Measurements from ENCODE around the gene NKIRAS1.

The NKIRAS1 gene

DNA sequence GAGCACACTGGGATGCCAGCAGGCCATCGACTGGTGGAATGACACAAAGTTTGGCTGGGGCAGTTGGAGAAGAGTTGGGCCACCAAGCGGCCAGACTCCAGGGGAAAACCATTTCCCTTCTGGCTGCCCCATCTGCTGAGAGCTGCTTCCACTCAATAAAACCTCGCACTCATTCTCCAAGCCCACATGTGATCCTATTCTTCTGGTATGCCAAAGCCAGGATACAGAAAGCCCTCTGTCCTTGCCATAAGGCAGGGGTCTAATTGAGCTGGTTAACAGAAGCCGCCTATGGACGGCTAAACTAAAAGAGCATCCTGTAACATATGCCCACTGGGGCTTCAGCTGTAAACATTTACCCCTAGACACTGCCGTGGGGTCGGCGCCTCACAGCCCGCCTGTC lies 55.1 kb downstream of the NKIRAS1 start:
- ChIA-PET CTCF (interaction anchor here (1.1 kb wide), 1 partner anchor 27 kb away, joined by 4 read pairs; no protein-coding TSS in a partner anchor), POLR2A (no interaction called here)

DNA sequence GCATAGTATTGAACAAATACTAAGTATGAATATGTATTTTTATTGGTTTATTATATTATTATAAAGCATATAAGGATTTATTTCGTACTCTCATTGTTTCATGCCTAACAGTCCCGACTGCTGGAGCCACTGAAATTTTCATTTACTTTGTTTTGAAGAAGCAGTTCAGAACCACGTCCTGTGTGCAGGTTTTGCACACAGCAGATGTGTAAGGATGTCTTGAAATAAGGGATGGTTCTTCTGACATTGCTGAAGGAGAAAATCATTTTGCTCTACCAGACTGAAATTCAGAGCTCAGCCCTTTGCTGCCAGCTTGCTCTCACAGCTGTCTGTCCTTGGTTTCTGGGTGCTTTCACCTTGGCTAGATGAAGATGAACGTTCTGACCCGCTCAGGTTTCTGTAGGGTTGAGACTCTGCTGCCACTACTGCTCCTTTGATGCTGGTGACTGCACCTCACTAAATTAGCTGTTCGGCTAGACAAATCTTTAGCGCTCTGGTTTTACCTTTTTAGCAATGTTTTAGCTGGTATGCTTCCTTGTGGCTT lies 56.9 kb downstream of the NKIRAS1 start:
- ChIA-PET CTCF (no interaction called here), POLR2A (no interaction called here)
- Histone ChIP-seq H3K9me3 (ENCODE audit: control insufficient read depth, insufficient read depth, low read depth, low read length) (no peaks in the 10 kb centered on the region), H3K4me1 (ENCODE audit: control insufficient read depth, insufficient read depth, low read length) (peaks cover 7% of the 10 kb centered on the region), H3K4me3 (ENCODE audit: low read depth, low read length) (no peak overlapping the region), H3K36me3 (ENCODE audit: control insufficient read depth in 2 of 2, insufficient read depth in 1 of 2, low read length in 2 of 2) (peaks cover 0 to 8% of the 10 kb centered on the region in 2 experiments; a peak in 1 of 3 replicates), H3K27ac (ENCODE audit: extremely low read depth, low read depth, low read length) (no peak overlapping the region)
- TF ChIP-seq ZNF660 (tag by site-specific recombination; IDR thresholded peaks at IDR 0.05) = no peak
- no peak for TF ChIP-seq ZNF140 (tag by site-specific recombination; IDR thresholded peaks at IDR 0.05)
- no peak for TF ChIP-seq ZNF266 (tag by site-specific recombination; IDR thresholded peaks at IDR 0.05; ENCODE audit: low read depth)
- no peak for TF ChIP-seq RBAK (tag by site-specific recombination; IDR thresholded peaks at IDR 0.05)
- TF ChIP-seq ZNF48 (tag by site-specific recombination; IDR thresholded peaks at IDR 0.05) = no peak
- TF ChIP-seq, protein P1, sequence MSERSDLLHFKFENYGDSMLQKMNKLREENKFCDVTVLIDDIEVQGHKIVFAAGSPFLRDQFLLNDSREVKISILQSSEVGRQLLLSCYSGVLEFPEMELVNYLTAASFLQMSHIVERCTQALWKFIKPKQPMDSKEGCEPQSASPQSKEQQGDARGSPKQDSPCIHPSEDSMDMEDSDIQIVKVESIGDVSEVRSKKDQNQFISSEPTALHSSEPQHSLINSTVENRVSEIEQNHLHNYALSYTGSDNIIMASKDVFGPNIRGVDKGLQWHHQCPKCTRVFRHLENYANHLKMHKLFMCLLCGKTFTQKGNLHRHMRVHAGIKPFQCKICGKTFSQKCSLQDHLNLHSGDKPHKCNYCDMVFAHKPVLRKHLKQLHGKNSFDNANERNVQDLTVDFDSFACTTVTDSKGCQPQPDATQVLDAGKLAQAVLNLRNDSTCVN (tag by site-specific recombination; optimal IDR thresholded peaks at IDR 0.05) = no peak
- no peak for TF ChIP-seq ZNF211 (tag by site-specific recombination; IDR thresholded peaks at IDR 0.05; ENCODE audit: low read depth)
- TF ChIP-seq, protein P2, sequence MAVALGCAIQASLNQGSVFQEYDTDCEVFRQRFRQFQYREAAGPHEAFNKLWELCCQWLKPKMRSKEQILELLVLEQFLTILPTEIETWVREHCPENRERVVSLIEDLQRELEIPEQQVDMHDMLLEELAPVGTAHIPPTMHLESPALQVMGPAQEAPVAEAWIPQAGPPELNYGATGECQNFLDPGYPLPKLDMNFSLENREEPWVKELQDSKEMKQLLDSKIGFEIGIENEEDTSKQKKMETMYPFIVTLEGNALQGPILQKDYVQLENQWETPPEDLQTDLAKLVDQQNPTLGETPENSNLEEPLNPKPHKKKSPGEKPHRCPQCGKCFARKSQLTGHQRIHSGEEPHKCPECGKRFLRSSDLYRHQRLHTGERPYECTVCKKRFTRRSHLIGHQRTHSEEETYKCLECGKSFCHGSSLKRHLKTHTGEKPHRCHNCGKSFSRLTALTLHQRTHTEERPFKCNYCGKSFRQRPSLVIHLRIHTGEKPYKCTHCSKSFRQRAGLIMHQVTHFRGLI (tag by site-specific recombination; IDR thresholded peaks at IDR 0.05) = no peak
- no peak for TF ChIP-seq ZNF335 (tag by site-specific recombination; conservative IDR thresholded peaks at IDR 0.05)

More for the DNA sequence above, 55.1 kb downstream of the NKIRAS1 start:
- TF ChIP-seq GLI4 (tag by site-specific recombination; IDR thresholded peaks at IDR 0.05) (no peak), MEIS1 (CRISPR knock-in tag; IDR thresholded peaks at IDR 0.05; ENCODE audit: borderline replicate concordance) (no peak)
- TF ChIP-seq, protein P3, sequence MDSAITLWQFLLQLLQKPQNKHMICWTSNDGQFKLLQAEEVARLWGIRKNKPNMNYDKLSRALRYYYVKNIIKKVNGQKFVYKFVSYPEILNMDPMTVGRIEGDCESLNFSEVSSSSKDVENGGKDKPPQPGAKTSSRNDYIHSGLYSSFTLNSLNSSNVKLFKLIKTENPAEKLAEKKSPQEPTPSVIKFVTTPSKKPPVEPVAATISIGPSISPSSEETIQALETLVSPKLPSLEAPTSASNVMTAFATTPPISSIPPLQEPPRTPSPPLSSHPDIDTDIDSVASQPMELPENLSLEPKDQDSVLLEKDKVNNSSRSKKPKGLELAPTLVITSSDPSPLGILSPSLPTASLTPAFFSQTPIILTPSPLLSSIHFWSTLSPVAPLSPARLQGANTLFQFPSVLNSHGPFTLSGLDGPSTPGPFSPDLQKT (IDR thresholded peaks at IDR 0.05; ENCODE audit: borderline replicate concordance, low read depth, low read length) = no peak
- no peaks in the 10 kb centered on the region for H3K9me3 ChIP-seq (ENCODE audit: control insufficient read depth, insufficient read depth, low read depth, low read length)
- no peak overlapping the region for H3K27ac ChIP-seq (ENCODE audit: extremely low read depth, low read depth, low read length)
- peaks cover 7% of the 10 kb centered on the region for H3K4me1 ChIP-seq (ENCODE audit: control insufficient read depth, insufficient read depth, low read length)
- no peak overlapping the region for H3K4me3 ChIP-seq (ENCODE audit: low read depth, low read length)
- peaks cover 0 to 10% of the 10 kb centered on the region in 2 experiments; a peak in 1 of 3 replicates for H3K36me3 ChIP-seq (ENCODE audit: control insufficient read depth in 2 of 2, insufficient read depth in 1 of 2, low read length in 2 of 2)

DNA sequence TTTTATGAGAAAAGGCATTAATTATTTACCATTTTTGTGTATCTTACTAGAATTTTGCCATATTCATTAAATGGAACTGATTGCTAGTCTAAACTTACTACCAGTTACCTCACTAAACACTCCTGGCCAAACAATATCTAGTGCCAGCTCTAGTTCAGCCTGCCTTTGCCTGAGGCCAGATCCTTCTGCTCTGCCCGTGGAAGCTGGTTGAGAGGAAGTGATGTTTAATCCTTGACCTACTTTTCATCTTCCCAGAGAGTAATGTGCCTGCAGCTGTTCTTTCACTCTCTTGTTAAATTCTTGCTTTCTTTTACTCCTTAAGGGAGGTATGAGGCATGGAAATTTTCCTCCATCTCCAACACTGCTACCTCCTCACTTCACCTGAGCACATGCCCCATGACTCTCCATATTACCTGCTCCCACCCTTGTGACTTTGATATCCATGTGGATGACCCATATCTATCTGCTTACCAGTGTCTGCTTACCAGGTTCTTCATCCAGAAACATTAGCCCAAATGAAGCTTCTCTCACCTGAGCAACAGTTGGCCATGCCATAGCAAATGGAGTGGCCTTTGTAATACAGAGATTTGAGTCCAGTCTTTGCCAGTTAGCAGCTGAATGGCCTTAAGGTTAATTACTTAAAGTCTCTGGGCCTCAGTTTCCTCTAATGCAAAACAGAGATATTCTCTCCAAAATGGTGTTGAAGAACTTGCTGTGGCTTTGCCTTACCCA lies 57.6 kb downstream of the NKIRAS1 start:
- Histone ChIP-seq H3K9me3 (ENCODE audit: control insufficient read depth, insufficient read depth, low read depth, low read length) (no peaks in the 10 kb centered on the region), H3K27ac (ENCODE audit: extremely low read depth, low read depth, low read length) (no peak overlapping the region), H3K36me3 (ENCODE audit: control insufficient read depth in 2 of 2, insufficient read depth in 1 of 2, low read length in 2 of 2) (peaks cover 0 to 5% of the 10 kb centered on the region in 2 experiments; a peak in 1 of 3 replicates), H3K4me3 (ENCODE audit: low read depth, low read length) (no peak overlapping the region), H3K4me1 (ENCODE audit: control insufficient read depth, insufficient read depth, low read length) (peaks cover 7% of the 10 kb centered on the region)
- ChIA-PET CTCF (interaction anchor here (0.6 to 1.1 kb wide), 2 partner anchors 25 to 27 kb away, joined by 3 to 4 read pairs; no protein-coding TSS in a partner anchor), POLR2A (no interaction called here)
- TF ChIP-seq ZNF302 (tag by site-specific recombination; IDR thresholded peaks at IDR 0.05; ENCODE audit: low read depth) (no peak), GLI2 (tag by site-specific recombination; IDR thresholded peaks at IDR 0.05; ENCODE audit: borderline replicate concordance, low read depth) (no peak), ZNF155 (tag by site-specific recombination; IDR thresholded peaks at IDR 0.05) (no peak), ZNF623 (tag by site-specific recombination; IDR thresholded peaks at IDR 0.05) (no peak), SCRT1 (tag by site-specific recombination; IDR thresholded peaks at IDR 0.05; ENCODE audit: borderline replicate concordance) (peak; percentile 79), ZNF114 (tag by site-specific recombination; IDR thresholded peaks at IDR 0.05) (no peak), ZNF23 (tag by site-specific recombination; IDR thresholded peaks at IDR 0.05; ENCODE audit: borderline replicate concordance) (no peak)
- TF ChIP-seq, protein P4, sequence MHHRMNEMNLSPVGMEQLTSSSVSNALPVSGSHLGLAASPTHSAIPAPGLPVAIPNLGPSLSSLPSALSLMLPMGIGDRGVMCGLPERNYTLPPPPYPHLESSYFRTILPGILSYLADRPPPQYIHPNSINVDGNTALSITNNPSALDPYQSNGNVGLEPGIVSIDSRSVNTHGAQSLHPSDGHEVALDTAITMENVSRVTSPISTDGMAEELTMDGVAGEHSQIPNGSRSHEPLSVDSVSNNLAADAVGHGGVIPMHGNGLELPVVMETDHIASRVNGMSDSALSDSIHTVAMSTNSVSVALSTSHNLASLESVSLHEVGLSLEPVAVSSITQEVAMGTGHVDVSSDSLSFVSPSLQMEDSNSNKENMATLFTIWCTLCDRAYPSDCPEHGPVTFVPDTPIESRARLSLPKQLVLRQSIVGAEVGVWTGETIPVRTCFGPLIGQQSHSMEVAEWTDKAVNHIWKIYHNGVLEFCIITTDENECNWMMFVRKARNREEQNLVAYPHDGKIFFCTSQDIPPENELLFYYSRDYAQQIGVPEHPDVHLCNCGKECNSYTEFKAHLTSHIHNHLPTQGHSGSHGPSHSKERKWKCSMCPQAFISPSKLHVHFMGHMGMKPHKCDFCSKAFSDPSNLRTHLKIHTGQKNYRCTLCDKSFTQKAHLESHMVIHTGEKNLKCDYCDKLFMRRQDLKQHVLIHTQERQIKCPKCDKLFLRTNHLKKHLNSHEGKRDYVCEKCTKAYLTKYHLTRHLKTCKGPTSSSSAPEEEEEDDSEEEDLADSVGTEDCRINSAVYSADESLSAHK (tag by site-specific recombination; IDR thresholded peaks at IDR 0.05) = no peak
- TF ChIP-seq, protein P5, sequence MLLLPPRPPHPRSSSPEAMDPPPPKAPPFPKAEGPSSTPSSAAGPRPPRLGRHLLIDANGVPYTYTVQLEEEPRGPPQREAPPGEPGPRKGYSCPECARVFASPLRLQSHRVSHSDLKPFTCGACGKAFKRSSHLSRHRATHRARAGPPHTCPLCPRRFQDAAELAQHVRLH (tag by site-specific recombination; IDR thresholded peaks at IDR 0.05) = no peak
- TF ChIP-seq, protein P6, sequence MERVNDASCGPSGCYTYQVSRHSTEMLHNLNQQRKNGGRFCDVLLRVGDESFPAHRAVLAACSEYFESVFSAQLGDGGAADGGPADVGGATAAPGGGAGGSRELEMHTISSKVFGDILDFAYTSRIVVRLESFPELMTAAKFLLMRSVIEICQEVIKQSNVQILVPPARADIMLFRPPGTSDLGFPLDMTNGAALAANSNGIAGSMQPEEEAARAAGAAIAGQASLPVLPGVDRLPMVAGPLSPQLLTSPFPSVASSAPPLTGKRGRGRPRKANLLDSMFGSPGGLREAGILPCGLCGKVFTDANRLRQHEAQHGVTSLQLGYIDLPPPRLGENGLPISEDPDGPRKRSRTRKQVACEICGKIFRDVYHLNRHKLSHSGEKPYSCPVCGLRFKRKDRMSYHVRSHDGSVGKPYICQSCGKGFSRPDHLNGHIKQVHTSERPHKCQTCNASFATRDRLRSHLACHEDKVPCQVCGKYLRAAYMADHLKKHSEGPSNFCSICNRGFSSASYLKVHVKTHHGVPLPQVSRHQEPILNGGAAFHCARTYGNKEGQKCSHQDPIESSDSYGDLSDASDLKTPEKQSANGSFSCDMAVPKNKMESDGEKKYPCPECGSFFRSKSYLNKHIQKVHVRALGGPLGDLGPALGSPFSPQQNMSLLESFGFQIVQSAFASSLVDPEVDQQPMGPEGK (tag by site-specific recombination; IDR thresholded peaks at IDR 0.05) = no peak
